DOHH2 (cell line): ENCODE data around the gene TOR4A.
"Not testable (repeated sequence)": the region's sequence is repeated elsewhere in the genome, so short reads cannot be mapped to it uniquely, and the experiment has no call there.

Experiments used
- H3F3A ChIP-seq: fragments of 200-600 bp; sonication (generic), shearing (Covaris generic); 2 replicates; pipeline ENCODE4 v1.6.0; 2016; ENCODE audit warnings: antibody characterized with exemption, mild to moderate bottlenecking; ENCODE audit not compliant: control insufficient read depth, insufficient read depth
- H3K27ac ChIP-seq: fragments of 200-600 bp; sonication (generic); 2 replicates; pipeline ENCODE4 v1.5.1; 2014; ENCODE audit warnings: low read depth, mild to moderate bottlenecking, low read length, moderate library complexity
- H3K27me3 ChIP-seq: fragments of 200-600 bp; sonication (generic); 2 replicates; pipeline ENCODE4 v1.6.1; 2014; ENCODE audit warnings: mild to moderate bottlenecking, low read length, mixed read lengths; ENCODE audit not compliant: control insufficient read depth
- H3K36me3 ChIP-seq: fragments of 200-600 bp; sonication (generic); 2 replicates; pipeline ENCODE4 v1.6.1; 2014; ENCODE audit warnings: mild to moderate bottlenecking, low read length, moderate library complexity, mixed read lengths; ENCODE audit not compliant: control insufficient read depth
- H3K4me1 ChIP-seq: fragments of 200-600 bp; sonication (generic); 2 replicates; pipeline ENCODE4 v1.6.1; 2014; ENCODE audit warnings: mild to moderate bottlenecking, low read length, mixed read lengths; ENCODE audit not compliant: control insufficient read depth
- H3K4me2 ChIP-seq: fragments of 200-600 bp; sonication (generic); 2 replicates; pipeline ENCODE4 v1.6.0; 2014; ENCODE audit warnings: mild to moderate bottlenecking, low read length, moderate library complexity
- H3K4me3 ChIP-seq: fragments of 200-600 bp; sonication (generic); 2 replicates; pipeline ENCODE4 v1.5.1; 2014; ENCODE audit warnings: mild to moderate bottlenecking, low read length, mixed read lengths
- H3K79me2 ChIP-seq: fragments of 200-600 bp; sonication (generic); 2 replicates; pipeline ENCODE4 v1.6.1; 2014; ENCODE audit warnings: mild to moderate bottlenecking, low read length, mixed read lengths; ENCODE audit not compliant: control insufficient read depth
- H3K9me2 ChIP-seq: fragments of 200-600 bp; sonication (generic); replicated peaks from 2 replicates; pipeline ENCODE4 v1.6.1; 2014; ENCODE audit warnings: mild to moderate bottlenecking, low read length, mixed read lengths; ENCODE audit not compliant: control insufficient read depth
- H3K9me3 ChIP-seq: fragments of 200-600 bp; sonication (generic); 2 replicates; pipeline ENCODE4 v1.6.1; 2014; ENCODE audit warnings: antibody characterized with exemption, low read length, mixed read lengths; ENCODE audit not compliant: control insufficient read depth, insufficient read depth
- H4K20me1 ChIP-seq: fragments of 200-600 bp; sonication (generic); 2 replicates; pipeline ENCODE4 v1.6.0; 2014; ENCODE audit warnings: low read depth, mild to moderate bottlenecking, antibody characterized with exemption, low read length, moderate library complexity; ENCODE audit not compliant: control insufficient read depth, insufficient read depth
- CTCF ChIP-seq: fragments of 200-600 bp; sonication (generic); IDR thresholded peaks from one replicate; pipeline ENCODE4 v1.5.1; 2014; ENCODE audit warnings: antibody characterized with exemption, mild to moderate bottlenecking, low read depth, low read length; ENCODE audit not compliant: poor library complexity, severe bottlenecking
- EZH2phosphoT487 ChIP-seq: fragments of 200-600 bp; sonication (generic); IDR thresholded peaks from 2 replicates; pipeline ENCODE4 v1.6.1; 2017; ENCODE audit warnings: borderline replicate concordance, mild to moderate bottlenecking, antibody characterized with exemption, low read length, moderate library complexity, mixed read lengths

The TOR4A gene

DNA sequence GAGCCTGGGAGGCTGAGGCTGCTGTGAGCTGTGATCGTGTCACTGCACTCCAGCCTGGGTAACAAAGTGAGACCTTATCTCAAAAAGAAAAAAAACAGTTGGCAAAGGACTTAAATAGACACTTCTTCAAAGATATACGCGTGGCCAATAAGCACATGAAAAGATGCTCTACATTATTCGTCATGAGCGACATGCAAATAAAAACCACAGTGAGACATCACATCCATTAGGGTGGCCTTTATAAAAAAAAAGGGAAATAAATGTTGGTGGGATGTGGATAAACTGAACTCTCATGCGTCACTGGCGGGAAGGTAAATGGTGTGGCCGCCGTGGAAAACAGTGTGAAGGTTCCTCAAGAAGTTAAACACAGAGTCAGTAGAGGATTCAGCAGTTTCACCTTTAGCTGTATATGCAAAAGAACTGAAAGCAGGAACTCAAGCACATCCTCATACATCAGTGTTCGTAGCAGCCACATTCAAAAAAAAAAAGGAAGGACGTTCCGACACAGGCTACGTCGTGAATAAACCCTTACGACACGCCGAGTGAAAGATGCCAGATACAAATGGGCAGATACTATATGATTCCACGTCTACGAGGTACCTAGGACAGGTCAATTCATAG, 49.0 kb downstream of the TOR4A start:
- peak overlapping the region; percentile 62 for H3K4me2 ChIP-seq
- H3K36me3 ChIP-seq = no peaks in the 10 kb centered on the region
- H4K20me1 ChIP-seq = no peaks in the 10 kb centered on the region
- H3K9me3 ChIP-seq = no peaks in the 10 kb centered on the region
- peaks cover 5% of the 10 kb centered on the region for H3K27me3 ChIP-seq
- no peaks in the 10 kb centered on the region for H3K9me2 ChIP-seq
- peaks cover 9% of the 10 kb centered on the region for H3F3A ChIP-seq
- TF ChIP-seq CTCF (no peak), EZH2phosphoT487 (no peak)
- H3K79me2 ChIP-seq = no peaks in the 10 kb centered on the region
- H3K4me1 ChIP-seq = peaks cover 20% of the 10 kb centered on the region
- H3K4me3 ChIP-seq = peak overlapping the region; percentile 59
- H3K27ac ChIP-seq = peak overlapping the region; percentile 58

- H3K4me3 ChIP-seq, H3K27ac ChIP-seq, H3F3A ChIP-seq, H4K20me1 ChIP-seq, H3K27me3 ChIP-seq, H3K9me3 ChIP-seq, H3K9me2 ChIP-seq, H3K79me2 ChIP-seq, H3K36me3 ChIP-seq, H3K4me2 ChIP-seq: not testable (repeated sequence)
- H3K4me1 ChIP-seq = peaks cover 18% of the 10 kb centered on the region
Observed at GRCh38 chr9:137327641-137328550, 50.4 kb downstream of the TOR4A start.

DNA sequence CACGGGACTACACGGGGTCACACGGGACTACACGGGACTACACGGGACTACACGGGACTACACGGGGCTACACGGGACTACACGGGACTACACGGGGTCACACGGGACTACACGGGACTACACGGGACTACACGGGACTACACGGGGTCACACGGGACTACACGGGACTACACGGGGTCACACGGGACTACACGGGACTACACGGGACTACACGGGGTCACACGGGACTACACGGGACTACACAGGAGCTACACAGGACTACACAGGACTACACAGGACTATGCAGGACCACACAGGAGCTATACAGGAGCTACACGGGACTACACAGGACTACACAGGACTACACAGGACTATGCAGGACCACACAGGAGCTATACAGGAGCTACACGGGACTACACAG, 52.1 kb downstream of the TOR4A start:
- H3K27ac ChIP-seq, H4K20me1 ChIP-seq: not testable (repeated sequence)

GRCh38 chr9:137330689-137331088, 53.2 kb downstream of the TOR4A start:
- Histone ChIP-seq H3F3A (peaks cover 6% of the 10 kb centered on the region), H3K4me3 (no peak overlapping the region), H3K27ac (no peak overlapping the region), H3K4me1 (peaks cover 25% of the 10 kb centered on the region), H3K36me3 (no peaks in the 10 kb centered on the region), H3K4me2 (no peak overlapping the region), H3K9me2 (no peaks in the 10 kb centered on the region), H3K79me2 (no peaks in the 10 kb centered on the region), H4K20me1 (no peaks in the 10 kb centered on the region), H3K27me3 (peaks cover 8% of the 10 kb centered on the region), H3K9me3 (no peaks in the 10 kb centered on the region)
- no peak for TF ChIP-seq CTCF
- no peak for TF ChIP-seq EZH2phosphoT487

More for the DNA sequence above, 52.1 kb downstream of the TOR4A start:
- not testable (repeated sequence) for H3K4me2 ChIP-seq, H3K36me3 ChIP-seq, H3K9me3 ChIP-seq, H3K9me2 ChIP-seq, H3F3A ChIP-seq, H3K4me3 ChIP-seq, H3K27me3 ChIP-seq, H3K79me2 ChIP-seq
- H3K4me1 ChIP-seq = peaks cover 19% of the 10 kb centered on the region
